ENCODE results near the gene HSPA13.
A peak's percentile ranks its signal among the peaks of the same experiment; 100 is the strongest.

The HSPA13 gene

GRCh38 chr21:14403681-14404318 is 20.9 kb upstream of the HSPA13 start:
- no peaks in the 10 kb centered on the region for H3K27me3 ChIP-seq (replicated peaks; ENCODE audit: control insufficient read depth, insufficient read depth, low read length)
- H3K36me3 ChIP-seq (ENCODE audit: control insufficient read depth, insufficient read depth, low read length): no peaks in the 10 kb centered on the region
- H3K4me3 ChIP-seq (replicated peaks; ENCODE audit: low read depth, low read length): no peak overlapping the region
- DNase-seq (ENCODE audit: extremely low read depth, insufficient read length): no peak
- peak; percentile 57 for TF ChIP-seq CTCF (IDR thresholded peaks at IDR 0.05; ENCODE audit: insufficient read depth, low read length, poor library complexity, severe bottlenecking)

GRCh38 chr21:14401217-14401616 is 18.3 kb upstream of the HSPA13 start:
- no peak overlapping the region for H3K4me3 ChIP-seq (replicated peaks; ENCODE audit: low read depth, low read length)
- no peaks in the 10 kb centered on the region for H3K27me3 ChIP-seq (replicated peaks; ENCODE audit: control insufficient read depth, insufficient read depth, low read length)
- no peaks in the 10 kb centered on the region for H3K36me3 ChIP-seq (ENCODE audit: control insufficient read depth, insufficient read depth, low read length)
- TF ChIP-seq CTCF (IDR thresholded peaks at IDR 0.05; ENCODE audit: insufficient read depth, low read length, poor library complexity, severe bottlenecking): no peak
- DNase-seq (ENCODE audit: extremely low read depth, insufficient read length): no peak

- Histone ChIP-seq H3K36me3 (ENCODE audit: control insufficient read depth, insufficient read depth, low read length) (no peaks in the 10 kb centered on the region), H3K4me3 (replicated peaks; ENCODE audit: low read depth, low read length) (no peak overlapping the region), H3K27me3 (replicated peaks; ENCODE audit: control insufficient read depth, insufficient read depth, low read length) (no peaks in the 10 kb centered on the region)
- DNase-seq (ENCODE audit: extremely low read depth, insufficient read length): no peak
- TF ChIP-seq CTCF (IDR thresholded peaks at IDR 0.05; ENCODE audit: insufficient read depth, low read length, poor library complexity, severe bottlenecking): no peak
Measured at GRCh38 chr21:14388282-14388681, 5.3 kb upstream of the HSPA13 start.

- no peak for TF ChIP-seq CTCF (IDR thresholded peaks at IDR 0.05; ENCODE audit: insufficient read depth, low read length, poor library complexity, severe bottlenecking)
- DNase-seq (ENCODE audit: extremely low read depth, insufficient read length): no peak
- peak overlapping the region; percentile 86 for H3K4me3 ChIP-seq (replicated peaks; ENCODE audit: low read depth, low read length)
- no peaks in the 10 kb centered on the region for H3K27me3 ChIP-seq (replicated peaks; ENCODE audit: control insufficient read depth, insufficient read depth, low read length)
- H3K36me3 ChIP-seq (ENCODE audit: control insufficient read depth, insufficient read depth, low read length): no peaks in the 10 kb centered on the region
Measured at GRCh38 chr21:14384453-14384852, 1.5 kb upstream of the HSPA13 start.

DNA sequence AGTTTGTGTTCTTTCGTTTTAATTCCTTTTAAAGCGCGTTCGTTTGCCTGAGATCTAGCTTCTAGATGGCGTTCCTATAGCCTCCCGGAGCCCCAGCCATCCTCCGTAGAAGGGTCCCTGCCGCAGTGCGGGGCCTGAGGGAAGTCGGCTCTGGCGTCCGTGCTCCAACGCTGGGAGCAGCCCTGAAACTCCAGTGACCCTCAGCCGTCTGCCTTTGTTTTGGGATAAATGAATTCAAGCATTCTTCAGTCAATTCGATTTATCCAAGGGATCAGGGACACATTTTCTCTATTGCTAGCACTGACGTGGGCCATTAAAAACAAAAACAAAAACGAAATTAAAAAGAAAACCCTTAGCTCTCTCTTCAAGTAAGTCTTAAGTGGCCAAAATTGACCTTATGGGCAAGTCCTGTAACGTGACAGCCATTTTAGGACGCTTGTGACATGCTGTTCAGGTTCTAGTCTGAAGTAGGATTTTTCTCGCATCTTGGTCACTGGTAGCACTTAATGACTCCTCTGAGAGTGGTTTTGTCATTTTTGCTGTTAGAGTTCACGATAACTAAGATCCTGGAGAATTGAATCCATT is 742 bp upstream of the HSPA13 start:
- TF ChIP-seq CTCF (IDR thresholded peaks at IDR 0.05; ENCODE audit: insufficient read depth, low read length, poor library complexity, severe bottlenecking): no peak
- Histone ChIP-seq H3K27me3 (replicated peaks; ENCODE audit: control insufficient read depth, insufficient read depth, low read length) (no peaks in the 10 kb centered on the region), H3K4me3 (replicated peaks; ENCODE audit: low read depth, low read length) (peak overlapping the region; percentile 86), H3K36me3 (ENCODE audit: control insufficient read depth, insufficient read depth, low read length) (no peaks in the 10 kb centered on the region)
- DNase-seq (ENCODE audit: extremely low read depth, insufficient read length): no peak
